Osteoblast (primary cell): ENCODE data around the gene ZNF277. TPM values are rescaled to one million over a fixed set of nuclear protein-coding genes. Genes with fewer than 3 reads are reported as not detected.

Experiments
- DNase-seq: peaks from one replicate; pipeline ENCODE4 v3.0.0; 2011; ENCODE audit warnings: low spot score, mixed read lengths; ENCODE audit not compliant: insufficient read length; ENCODE audit errors: missing footprints
- H2AFZ ChIP-seq: 2 replicates; pipeline ENCODE4 v1.6.0; 2011; ENCODE audit warnings: mild to moderate bottlenecking, low read length
- H3K27ac ChIP-seq: 2 replicates; pipeline ENCODE4 v1.5.1; 2011; ENCODE audit warnings: mild to moderate bottlenecking, low read depth, low read length, moderate library complexity
- H3K27me3 ChIP-seq: 2 replicates; pipeline ENCODE4 v1.6.0; 2012; ENCODE audit warnings: mild to moderate bottlenecking, control low read depth, inconsistent platforms, low read length, moderate library complexity; ENCODE audit not compliant: insufficient read depth
- H3K36me3 ChIP-seq: 2 replicates; pipeline ENCODE4 v1.5.1; 2011; ENCODE audit warnings: mild to moderate bottlenecking, low read length, control low read depth, moderate library complexity; ENCODE audit not compliant: insufficient read depth
- H3K4me1 ChIP-seq: 2 replicates; pipeline ENCODE4 v1.5.1; 2011; ENCODE audit warnings: mild to moderate bottlenecking, low read length, control low read depth, moderate library complexity; ENCODE audit not compliant: insufficient read depth
- H3K4me2 ChIP-seq: 2 replicates; pipeline ENCODE4 v1.6.0; 2011; ENCODE audit warnings: mild to moderate bottlenecking, low read length; ENCODE audit not compliant: insufficient read depth
- H3K4me3 ChIP-seq: fragments of 200-600 bp; sonication (generic); 3 replicates; pipeline ENCODE4 v1.5.1; 2012; ENCODE audit warnings: mild to moderate bottlenecking, low read length, inconsistent platforms; ENCODE audit not compliant: insufficient read depth
- H3K79me2 ChIP-seq: 2 replicates; pipeline ENCODE4 v1.6.0; 2012; ENCODE audit warnings: mild to moderate bottlenecking, low read length, control low read depth, inconsistent platforms; ENCODE audit not compliant: insufficient read depth
- H3K9me3 ChIP-seq: 2 replicates; pipeline ENCODE4 v1.5.1; 2011; ENCODE audit warnings: low read depth, low read length, control low read depth
- H4K20me1 ChIP-seq: 2 replicates; pipeline ENCODE4 v1.6.0; 2012; ENCODE audit warnings: mild to moderate bottlenecking, low read length, control low read depth; ENCODE audit not compliant: insufficient read depth
- CTCF ChIP-seq: IDR thresholded peaks from 2 replicates; pipeline ENCODE4 v1.5.1; 2011; ENCODE audit warnings: mild to moderate bottlenecking, low read depth, low read length, moderate library complexity; ENCODE audit errors: extremely low read depth
- total RNA-seq: library from RNA; depleted of rRNA; stranded (reverse); fragments of >200 nt; gene quantifications from 2 replicates; pipeline ENCODE4 v1.2.3, GENCODE V29; 2012

The ZNF277 gene
- total RNA-seq, 1 donor: 58.6 TPM

GRCh38 chr7:112267944-112268691 lies 61.6 kb downstream of the ZNF277 start:
- no peak overlapping the region for H2AFZ ChIP-seq
- H3K36me3 ChIP-seq: no peaks in the 10 kb centered on the region
- H3K4me3 ChIP-seq: no peak overlapping the region
- H3K4me2 ChIP-seq: no peak overlapping the region
- peaks cover 3% of the 10 kb centered on the region for H3K79me2 ChIP-seq
- H3K9me3 ChIP-seq: no peaks in the 10 kb centered on the region
- H4K20me1 ChIP-seq: no peaks in the 10 kb centered on the region
- H3K4me1 ChIP-seq: peaks cover 10% of the 10 kb centered on the region
- H3K27ac ChIP-seq: no peak overlapping the region
- H3K27me3 ChIP-seq: no peaks in the 10 kb centered on the region
- no peak for TF ChIP-seq CTCF
- DNase-seq: no peak

GRCh38 chr7:112271162-112271561 lies 64.7 kb downstream of the ZNF277 start:
- Histone ChIP-seq H3K9me3 (no peaks in the 10 kb centered on the region), H3K27me3 (no peaks in the 10 kb centered on the region), H3K27ac (no peak overlapping the region), H3K79me2 (no peaks in the 10 kb centered on the region), H4K20me1 (no peaks in the 10 kb centered on the region), H3K4me3 (no peak overlapping the region), H3K36me3 (no peaks in the 10 kb centered on the region), H2AFZ (no peak overlapping the region), H3K4me1 (peaks cover 7% of the 10 kb centered on the region), H3K4me2 (no peak overlapping the region)
- DNase-seq: no peak
- TF ChIP-seq CTCF: no peak

GRCh38 chr7:112272921-112273561 lies 66.5 kb downstream of the ZNF277 start:
- H3K9me3 ChIP-seq: no peaks in the 10 kb centered on the region
- no peak overlapping the region for H3K4me2 ChIP-seq
- TF ChIP-seq CTCF: no peak
- no peaks in the 10 kb centered on the region for H3K79me2 ChIP-seq
- H3K27me3 ChIP-seq: no peaks in the 10 kb centered on the region
- H2AFZ ChIP-seq: no peak overlapping the region
- no peak overlapping the region for H3K27ac ChIP-seq
- no peaks in the 10 kb centered on the region for H3K36me3 ChIP-seq
- no peak overlapping the region for H3K4me3 ChIP-seq
- no peaks in the 10 kb centered on the region for H4K20me1 ChIP-seq
- DNase-seq: no peak
- no peaks in the 10 kb centered on the region for H3K4me1 ChIP-seq

- no peaks in the 10 kb centered on the region for H3K9me3 ChIP-seq
- no peaks in the 10 kb centered on the region for H3K79me2 ChIP-seq
- H3K4me1 ChIP-seq: no peaks in the 10 kb centered on the region
- H3K4me3 ChIP-seq: no peak overlapping the region
- no peaks in the 10 kb centered on the region for H3K27me3 ChIP-seq
- no peaks in the 10 kb centered on the region for H3K36me3 ChIP-seq
- DNase-seq: no peak
- peaks cover 5% of the 10 kb centered on the region for H4K20me1 ChIP-seq
- no peak overlapping the region for H3K4me2 ChIP-seq
- no peak for TF ChIP-seq CTCF
- H3K27ac ChIP-seq: no peak overlapping the region
- no peak overlapping the region for H2AFZ ChIP-seq
Measured at GRCh38 chr7:112279042-112279441, 72.5 kb downstream of the ZNF277 start.
